Activated naive CD8-positive, alpha-beta T cell treated with anti-CD3 and anti-CD28 coated beads for 36 hours (primary cell): ENCODE data around the gene ATP5PB. TPM values are rescaled to one million over a fixed set of nuclear protein-coding genes. Genes with fewer than 3 reads are reported as not detected.
A peak's percentile ranks its signal among the peaks of the same experiment; 100 is the strongest.

Experiments used
- DNase-seq: peaks from one replicate; pipeline ENCODE4 v3.0.0; 2021
- H3K27ac Mint-ChIP-seq: one replicate; pipeline ENCODE4 v1.8.0; 2022; ENCODE audit warnings: mild to moderate bottlenecking, moderate library complexity, mixed read lengths
- H3K27me3 Mint-ChIP-seq: one replicate; pipeline ENCODE4 v1.8.0; 2022; ENCODE audit warnings: mild to moderate bottlenecking, mixed read lengths
- H3K36me3 Mint-ChIP-seq: one replicate; pipeline ENCODE4 v1.8.0; 2021; ENCODE audit warnings: mild to moderate bottlenecking, mixed read lengths
- H3K4me1 Mint-ChIP-seq: one replicate; pipeline ENCODE4 v1.8.0; 2021; ENCODE audit warnings: mixed read lengths
- H3K4me3 Mint-ChIP-seq: one replicate; pipeline ENCODE4 v1.8.0; 2022; ENCODE audit warnings: mild to moderate bottlenecking, moderate library complexity, mixed read lengths
- H3K9me3 Mint-ChIP-seq: one replicate; pipeline ENCODE4 v1.8.0; 2022; ENCODE audit warnings: mixed read lengths
- total RNA-seq, 2 experiments: library from RNA; stranded (reverse); gene quantifications; one replicate each; pipeline ENCODE4 v1.2.3, GENCODE V29; 2021

The ATP5PB gene
- total RNA-seq, 2 experiments from 2014 or later, result 407 to 419 TPM

DNA sequence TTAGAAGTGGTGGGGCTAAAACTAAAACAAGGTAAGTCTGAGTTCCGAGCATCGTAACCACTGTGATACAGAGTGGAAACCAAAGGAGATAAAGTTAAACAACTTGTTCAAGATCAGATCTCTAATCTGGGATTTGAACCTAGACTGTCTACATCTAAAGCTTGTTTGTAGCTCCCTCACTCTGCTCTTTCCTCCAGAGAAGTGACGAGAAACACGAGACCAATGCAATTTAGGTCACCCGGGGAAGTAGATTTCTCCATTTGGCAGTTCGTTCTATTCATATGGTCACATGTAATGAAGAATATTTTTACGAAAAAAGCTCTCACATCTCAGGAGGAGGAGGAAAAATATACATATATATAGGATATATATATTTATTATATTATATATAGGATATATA lies 52.4 kb downstream of the ATP5PB start:
- Mint-ChIP-seq H3K4me1 (peaks cover 42% of the 10 kb centered on the region), H3K4me3 (no peak overlapping the region), H3K27ac (no peak overlapping the region), H3K27me3 (no peaks in the 10 kb centered on the region), H3K9me3 (peaks cover 12% of the 10 kb centered on the region), H3K36me3 (peaks cover 5% of the 10 kb centered on the region)
- no peak for DNase-seq

DNA sequence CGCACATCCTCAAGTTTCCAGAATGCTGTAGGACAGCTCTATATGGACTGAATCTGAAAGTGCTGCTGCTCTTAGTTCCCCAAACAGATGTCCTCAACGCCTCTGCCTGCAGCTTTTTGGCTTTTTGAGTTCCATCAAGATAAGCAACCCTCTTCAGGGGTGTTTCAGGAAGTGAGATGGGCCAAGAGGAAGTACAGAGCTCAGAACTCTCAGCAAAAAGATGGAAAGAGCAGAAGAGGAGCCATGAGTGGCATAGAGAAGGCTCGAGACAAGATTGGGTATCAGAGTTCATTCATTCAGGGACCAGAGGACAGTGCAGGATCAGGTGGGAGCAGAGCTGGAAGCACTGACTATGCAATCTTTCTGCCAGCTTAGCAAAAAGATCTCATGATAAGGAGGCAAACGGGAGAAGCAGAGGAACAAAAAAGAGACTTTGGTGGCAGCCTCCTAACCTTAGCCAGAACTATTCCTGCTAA lies 54.4 kb downstream of the ATP5PB start, which contains the start of the genes ADORA3 and TMIGD3:
ADORA3 (minus strand) TSS at position 49 of the 476 bp plus-strand sequence. CDS start 279 bp downstream, outside the sequence.
TMIGD3 (minus strand) TSS at position 49 of the 476 bp plus-strand sequence. CDS start 279 bp downstream, outside the sequence.
- Mint-ChIP-seq H3K4me1 (peaks cover 35% of the 10 kb centered on the region), H3K36me3 (no peaks in the 10 kb centered on the region), H3K27me3 (no peaks in the 10 kb centered on the region), H3K9me3 (no peaks in the 10 kb centered on the region), H3K27ac (no peak within 1 kb of the TSS), H3K4me3 (no peak within 1 kb of the TSS)
- no peak for DNase-seq

DNA sequence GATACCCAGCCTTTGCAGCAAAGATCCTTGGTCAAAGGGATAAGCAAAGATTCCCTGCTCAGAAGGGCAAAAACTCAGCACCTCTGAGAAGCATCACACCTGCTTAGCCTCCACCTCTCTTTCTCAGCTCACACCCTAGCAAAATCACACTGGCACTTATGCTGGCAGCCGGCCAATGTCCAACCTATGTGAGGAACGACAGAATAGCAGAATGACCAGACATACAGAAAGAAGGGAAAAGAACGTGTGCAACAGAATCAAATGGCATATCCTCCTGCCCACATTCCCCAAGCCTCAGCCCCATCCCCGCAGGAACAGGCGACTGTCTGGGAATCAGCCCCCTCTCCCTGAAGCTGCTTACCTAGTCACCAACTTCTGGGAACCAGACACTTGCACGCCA lies 54.8 kb downstream of the ATP5PB start:
- Mint-ChIP-seq H3K9me3 (no peaks in the 10 kb centered on the region), H3K4me3 (no peak overlapping the region), H3K36me3 (no peaks in the 10 kb centered on the region), H3K27ac (no peak overlapping the region), H3K27me3 (no peaks in the 10 kb centered on the region), H3K4me1 (peaks cover 36% of the 10 kb centered on the region)
- DNase-seq, result no peak

DNA sequence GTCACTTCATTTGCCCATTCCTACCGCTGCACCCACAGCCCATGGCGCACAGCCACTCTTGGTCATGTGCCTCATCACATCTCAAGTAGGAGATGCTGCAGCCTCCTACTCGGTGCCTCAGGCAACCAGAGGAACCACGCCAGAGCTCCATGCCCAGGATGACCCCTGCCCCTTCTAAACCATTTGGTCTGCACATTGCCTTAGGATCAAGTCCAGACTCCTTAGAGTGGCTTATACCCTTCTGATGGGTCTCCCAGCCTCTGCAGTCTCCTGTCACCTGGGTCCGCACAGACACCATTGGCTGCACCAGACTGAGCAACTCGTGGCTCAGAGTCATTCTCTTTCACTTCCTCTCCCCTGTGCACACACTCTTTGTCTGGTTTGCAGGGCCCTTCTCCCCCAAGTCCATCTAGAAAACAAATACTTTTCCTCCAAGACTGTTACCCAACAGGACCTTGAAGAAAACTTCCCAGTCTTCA lies 56.4 kb downstream of the ATP5PB start:
- H3K27me3 Mint-ChIP-seq, result no peaks in the 10 kb centered on the region
- H3K36me3 Mint-ChIP-seq, result no peaks in the 10 kb centered on the region
- DNase-seq, result no peak
- H3K4me3 Mint-ChIP-seq, result no peak overlapping the region
- no peaks in the 10 kb centered on the region for H3K9me3 Mint-ChIP-seq
- peaks cover 42% of the 10 kb centered on the region for H3K4me1 Mint-ChIP-seq
- H3K27ac Mint-ChIP-seq, result peak overlapping the region; percentile 62

DNA sequence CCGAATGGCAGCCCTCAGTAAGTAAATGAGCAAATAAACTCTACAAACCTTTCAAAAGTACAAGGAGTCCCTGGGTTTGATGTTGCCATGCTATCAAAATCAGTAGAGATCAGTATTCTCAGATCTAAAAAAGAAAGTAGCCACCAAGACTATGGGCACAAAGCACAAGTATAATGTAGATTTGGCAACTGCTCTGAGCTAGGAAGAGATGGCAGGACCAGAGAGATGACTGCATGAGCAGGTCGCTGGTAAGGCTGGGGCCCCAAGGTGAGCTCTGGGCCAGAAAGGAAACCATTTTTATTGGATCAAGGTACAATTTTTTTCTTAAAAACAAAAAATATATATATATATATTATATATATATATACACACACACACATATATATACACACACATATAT lies 57.3 kb downstream of the ATP5PB start:
- no peak for DNase-seq
- H3K4me3 Mint-ChIP-seq, result no peak overlapping the region
- no peaks in the 10 kb centered on the region for H3K27me3 Mint-ChIP-seq
- H3K4me1 Mint-ChIP-seq, result peaks cover 42% of the 10 kb centered on the region
- H3K27ac Mint-ChIP-seq, result peak overlapping the region; percentile 62
- H3K36me3 Mint-ChIP-seq, result no peaks in the 10 kb centered on the region
- H3K9me3 Mint-ChIP-seq, result no peaks in the 10 kb centered on the region

DNA sequence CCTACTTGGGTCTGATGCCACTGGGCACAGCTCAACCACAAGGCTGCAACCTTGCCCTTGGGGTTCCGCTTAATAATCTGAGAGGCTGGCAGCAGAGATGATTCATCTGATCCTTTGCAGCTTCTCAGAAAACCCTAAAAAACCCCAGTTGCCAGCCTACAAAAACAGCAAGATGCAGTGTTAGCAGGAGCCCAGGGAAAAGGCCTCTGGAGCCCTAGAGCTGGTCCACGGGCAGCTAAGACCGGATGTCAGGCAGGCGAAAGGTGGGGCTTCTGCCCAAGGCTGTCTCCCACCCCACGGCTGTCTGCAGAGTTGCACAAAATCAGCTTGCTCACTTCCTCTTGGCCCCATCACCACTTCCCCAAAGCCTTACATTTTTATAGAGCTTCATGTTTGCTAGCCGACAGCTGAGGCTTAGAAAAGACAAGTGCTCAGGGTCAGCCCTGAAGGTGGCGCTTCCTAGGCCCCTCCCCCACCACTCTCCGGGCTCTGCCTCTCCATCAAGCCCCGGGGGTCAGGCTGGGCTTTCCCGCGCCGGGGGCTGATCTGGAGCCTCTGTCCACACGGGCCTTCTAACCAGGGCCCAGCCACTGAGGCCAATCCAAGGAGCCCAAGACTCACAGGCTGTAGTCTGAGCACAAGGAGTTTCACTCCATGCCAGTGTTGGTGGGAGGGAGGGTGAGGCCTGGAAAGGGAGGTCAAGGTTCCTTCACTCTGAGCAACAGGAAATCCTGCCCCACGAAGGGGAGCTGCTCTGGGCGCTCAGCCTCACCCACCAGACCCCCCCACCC lies 58.3 kb downstream of the ATP5PB start:
- Mint-ChIP-seq H3K4me3 (peak overlapping the region; percentile 70), H3K27me3 (no peaks in the 10 kb centered on the region), H3K4me1 (peaks cover 48% of the 10 kb centered on the region), H3K36me3 (no peaks in the 10 kb centered on the region), H3K27ac (peak overlapping the region; percentile 88), H3K9me3 (no peaks in the 10 kb centered on the region)
- DNase-seq, result peak; percentile 60

DNA sequence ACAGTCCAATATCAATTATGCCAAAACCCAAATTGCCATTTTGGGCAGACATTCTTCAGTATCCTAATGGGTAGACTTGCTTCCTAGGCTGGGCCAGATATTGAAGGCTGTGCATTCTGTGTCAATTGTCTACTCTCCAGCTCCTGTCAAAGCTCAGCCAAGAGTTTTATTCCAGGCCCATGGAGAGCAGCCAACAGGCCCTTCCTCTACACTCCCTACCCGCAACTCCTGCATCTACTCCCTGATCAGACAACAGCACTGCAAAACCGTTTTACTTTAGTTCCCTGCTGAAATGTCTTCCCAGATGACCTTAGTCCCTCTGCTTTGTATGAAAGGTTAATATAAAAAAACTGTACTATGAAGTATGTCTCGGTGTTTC lies 60.7 kb downstream of the ATP5PB start:
- no peak for DNase-seq
- H3K4me3 Mint-ChIP-seq, result no peak overlapping the region
- H3K4me1 Mint-ChIP-seq, result peaks cover 53% of the 10 kb centered on the region
- H3K36me3 Mint-ChIP-seq, result no peaks in the 10 kb centered on the region
- no peak overlapping the region for H3K27ac Mint-ChIP-seq
- no peaks in the 10 kb centered on the region for H3K9me3 Mint-ChIP-seq
- no peaks in the 10 kb centered on the region for H3K27me3 Mint-ChIP-seq

DNA sequence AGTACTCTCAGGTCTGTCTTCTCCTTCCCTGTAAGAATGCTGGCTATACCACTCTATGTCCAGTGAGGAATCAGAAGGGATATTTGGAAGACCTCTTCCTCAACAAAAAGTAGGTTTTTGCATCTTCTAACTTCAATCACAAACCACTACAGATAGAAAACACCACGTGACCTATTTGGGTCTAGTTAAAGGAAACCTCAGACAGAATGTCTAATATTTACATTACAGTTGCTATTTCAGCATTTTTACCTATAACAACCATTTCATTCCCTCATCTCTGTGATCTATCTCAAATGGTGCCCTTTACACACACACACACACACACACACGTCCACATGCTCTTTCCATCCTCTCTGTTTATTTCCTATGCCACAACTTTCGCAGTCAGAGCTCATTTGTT lies 62.1 kb downstream of the ATP5PB start:
- H3K36me3 Mint-ChIP-seq, result no peaks in the 10 kb centered on the region
- peaks cover 48% of the 10 kb centered on the region for H3K4me1 Mint-ChIP-seq
- H3K27ac Mint-ChIP-seq, result no peak overlapping the region
- no peaks in the 10 kb centered on the region for H3K9me3 Mint-ChIP-seq
- H3K4me3 Mint-ChIP-seq, result no peak overlapping the region
- DNase-seq, result no peak
- H3K27me3 Mint-ChIP-seq, result no peaks in the 10 kb centered on the region

Other genes starting within 250 kb of the ATP5PB start
- 100 to 1,000 TPM; 201 to 203 TPM for gene DENND2D, start 248.8 kb upstream of the ATP5PB start, total RNA-seq
- gene CHI3L2, start 221.8 kb upstream of the ATP5PB start, total RNA-seq, result 1 to 10 TPM; 5.1 to 9.2 TPM
- gene CHIA, start 158.6 kb upstream of the ATP5PB start, total RNA-seq, result not detected
- gene OVGP1, start 21.7 kb upstream of the ATP5PB start, total RNA-seq, result under 1 TPM; 0.56 to 0.74 TPM
- gene WDR77, start 208 bp upstream of the ATP5PB start, total RNA-seq, result 10 to 100 TPM; 77.4 to 79.7 TPM
- gene C1orf162, start 24.5 kb downstream of the ATP5PB start, total RNA-seq, result 1 to 10 TPM; 3.6 to 3.8 TPM
- gene ADORA3, start 54.2 kb downstream of the ATP5PB start, total RNA-seq, result not detected
- gene TMIGD3, start 54.2 kb downstream of the ATP5PB start, total RNA-seq, result not detected
- 100 to 1,000 TPM; 150 to 154 TPM for gene RAP1A, start 170.3 kb downstream of the ATP5PB start, total RNA-seq